GM13977 (cell line): Measurements from ENCODE around the gene N4BP3.

Experiments used
- DNase-seq: peaks from one replicate; pipeline ENCODE4 v3.0.0; 2012; ENCODE audit warnings: low spot score
- CTCF ChIP-seq: IDR thresholded peaks from 2 replicates; pipeline ENCODE4 v1.5.1; 2012; ENCODE audit warnings: mild to moderate bottlenecking, control low read depth; ENCODE audit not compliant: insufficient read depth; ENCODE audit errors: extremely low read depth, missing control alignments
- in situ Hi-C: fragments of 300-500 bp; cut with MboI; formaldehyde crosslinking; loops from one replicate; pipeline ENCODE4 v1.12.0; 2022; ENCODE audit warnings: low sequenced_read_pairs, low pct_unique_long_range_greater_than_20kb, mixed read lengths, inconsistent platforms; ENCODE audit not compliant: unreplicated experiment

Gene N4BP3

GRCh38 chr5:178120607-178121357 lies 7.5 kb downstream of the N4BP3 start:
- in situ Hi-C loops = no loop called here
- TF ChIP-seq CTCF = peak; percentile 79
- peak; percentile 94 for DNase-seq

- no peak for TF ChIP-seq CTCF
- in situ Hi-C loops = no loop called here
- DNase-seq = no peak
These were observed 8.3 kb downstream of the N4BP3 start for GRCh38 chr5:178121391-178122276.

GRCh38 chr5:178122346-178122745 lies 9.0 kb downstream of the N4BP3 start:
- in situ Hi-C loops = no loop called here
- no peak for DNase-seq
- TF ChIP-seq CTCF = no peak

- DNase-seq = no peak
- in situ Hi-C loops = no loop called here
- TF ChIP-seq CTCF = no peak
These were observed 10.0 kb downstream of the N4BP3 start for GRCh38 chr5:178123094-178123965.

GRCh38 chr5:178123966-178124925 lies 10.9 kb downstream of the N4BP3 start:
- DNase-seq = no peak
- in situ Hi-C loops = no loop called here
- no peak for TF ChIP-seq CTCF
